Upper lobe of left lung (tissue), 6 donors: ENCODE data around the gene EAF2. TPM values are rescaled to one million over a fixed set of nuclear protein-coding genes. Genes with fewer than 3 reads are reported as not detected.

Experiments
- ATAC-seq, 2 donors: fragments of 200-7000 bp; cut with Tn5 transposase; one replicate each; pipeline ENCODE4 v1.9.1; 2022; ENCODE audit warnings: mild to moderate bottlenecking in 2 of 2, moderate library complexity in 2 of 2; ENCODE audit not compliant: low FRiP score in 2 of 2
- DNase-seq, 2 donors: peaks; one replicate each; pipeline ENCODE4 v3.0.0-alpha.2; 2019 to 2020
- H3K27ac ChIP-seq, 4 donors: fragments of 200-600 bp; sonication (generic); one replicate each; pipeline ENCODE4 v1.5.1; 2016 to 2019
- H3K27me3 ChIP-seq, 4 donors: fragments of 200-600 bp; sonication (generic); one replicate each; pipeline ENCODE4 v1.5.1; 2017 to 2019
- H3K36me3 ChIP-seq, 4 donors: fragments of 200-600 bp; sonication (generic); one replicate each; pipeline ENCODE4 v1.5.1; 2016 to 2019
- H3K4me1 ChIP-seq, 4 donors: fragments of 200-600 bp; sonication (generic); one replicate each; pipeline ENCODE4 v1.5.1; 2018 to 2019
- H3K4me3 ChIP-seq, 4 donors: fragments of 200-600 bp; sonication (generic); one replicate each; pipeline ENCODE4 v1.5.1; 2017 to 2019; ENCODE audit warnings: mild to moderate bottlenecking in 2 of 4, moderate library complexity in 1 of 4
- H3K9me3 ChIP-seq, 4 donors: fragments of 200-600 bp; sonication (generic); one replicate each; pipeline ENCODE4 v1.5.1; 2018 to 2019
- EP300 ChIP-seq, 4 donors: sonication (generic); formaldehyde crosslinking; IDR thresholded peaks; one replicate each; pipeline ENCODE4 v1.5.1; 2017; ENCODE audit warnings: antibody characterized with exemption in 4 of 4, control low read depth in 2 of 4
- POLR2A ChIP-seq, 4 donors: fragments of 450-650 bp; IDR thresholded peaks; one replicate each; pipeline ENCODE4 v1.5.1; 2016 to 2017; ENCODE audit warnings: antibody characterized with exemption in 4 of 4, mild to moderate bottlenecking in 2 of 4
- POLR2AphosphoS5 ChIP-seq, 2 donors: sonication (generic); formaldehyde crosslinking; IDR thresholded peaks; one replicate each; pipeline ENCODE4 v1.5.1; 2017; ENCODE audit warnings: antibody characterized with exemption in 2 of 2
- whole genome bisulfite sequencing, 2 donors: methylation state at CpG; one replicate each; pipeline ENCODE4 v1.1.5; 2017 to 2018; 5-methylcytosine and 5-hydroxymethylcytosine counted together
- total RNA-seq, 6 donors: library from RNA; depleted of rRNA in 4 of 6; stranded (reverse); fragments of >200 nt in 4 of 6; gene quantifications; one replicate each; pipeline versions ENCODE4 v1.1.0 to v1.2.1, GENCODE V29; 2016 to 2021
- TF ChIP-seq, protein P1 (sequence below), 6 experiments: fragments of 450-650 bp in 4 of 6; fragments of 200-600 bp in 2 of 6; sonication (generic) in 2 of 6; IDR thresholded peaks; one replicate each; pipeline ENCODE4 v1.5.1; 2016 to 2019; ENCODE audit warnings: antibody characterized with exemption in 6 of 6
- donor health status: DM: no; HTN: no; CAD: no; lungs with moderate emphysema.
- donor health status: DM: no; HTN: yes; CAD: no; lungs with severe emphysema.

The EAF2 gene
- total RNA-seq, 6 donors from 2014 or later: 3.1 to 12.8 (median 7.4) TPM

DNA sequence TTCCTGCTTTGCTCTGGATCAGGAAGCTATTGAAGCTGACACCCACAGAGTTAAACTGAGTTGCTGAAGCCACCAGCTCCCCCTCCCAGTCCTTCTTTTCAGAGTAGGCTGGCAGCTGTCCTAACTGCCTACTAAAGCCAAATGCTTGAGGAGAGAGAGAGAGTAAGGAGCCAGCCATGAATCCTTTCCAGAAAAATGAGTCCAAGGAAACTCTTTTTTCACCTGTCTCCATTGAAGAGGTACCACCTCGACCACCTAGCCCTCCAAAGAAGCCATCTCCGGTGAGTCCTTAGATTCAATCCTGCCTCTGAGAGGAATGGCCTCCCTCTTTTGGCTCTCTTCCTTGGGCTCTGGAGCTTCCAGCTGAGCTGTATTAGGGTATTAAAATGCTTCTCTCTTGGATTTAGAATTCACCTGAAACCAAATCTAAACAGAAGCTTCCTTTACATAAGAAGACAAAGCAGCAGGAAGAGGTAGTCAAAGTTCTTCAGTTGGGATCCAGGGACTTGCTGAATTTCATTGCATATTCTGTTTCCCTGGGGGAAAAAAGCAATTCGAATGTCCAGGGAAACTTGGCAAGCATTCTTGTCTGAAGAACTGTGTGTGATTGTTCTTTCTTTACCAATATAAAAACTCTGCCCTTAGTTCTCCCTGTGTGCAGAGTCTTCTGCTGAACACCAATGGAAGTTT, 59.4 kb downstream of the EAF2 start, which contains the start of gene SLC15A2:
Gene SLC15A2 (plus strand): TSS at position 101 of the 690 bp plus-strand sequence. CDS start 76 bp downstream, at position 177.
- H3K36me3 ChIP-seq: peaks cover 0 to 6% (median 0%) of the 10 kb centered on the region in 4 donors
- peaks cover 0 to 13% (median 0%) of the 10 kb centered on the region in 4 donors for H3K4me1 ChIP-seq
- ATAC-seq: peak; percentile 64 to 77
- peak within 1 kb of the TSS; percentile 40 to 77 (median 66) for H3K27ac ChIP-seq
- peak in 1 of 2 donors; percentile 57 for DNase-seq
- peak within 1 kb of the TSS in 3 of 4 donors; percentile 28 to 39 (median 37) for H3K4me3 ChIP-seq
- 34 to 52% methylated on average over 3 of the region's 3 CpGs for WGBS, 2 donors
- H3K9me3 ChIP-seq: no peaks in the 10 kb centered on the region
- TF ChIP-seq EP300 (IDR thresholded peaks at IDR 0.05) (no peak), POLR2AphosphoS5 (IDR thresholded peaks at IDR 0.05) (no peak), POLR2A (IDR thresholded peaks at IDR 0.05) (peak in 1 of 4 donors; percentile 33)
- H3K27me3 ChIP-seq: no peaks in the 10 kb centered on the region

DNA sequence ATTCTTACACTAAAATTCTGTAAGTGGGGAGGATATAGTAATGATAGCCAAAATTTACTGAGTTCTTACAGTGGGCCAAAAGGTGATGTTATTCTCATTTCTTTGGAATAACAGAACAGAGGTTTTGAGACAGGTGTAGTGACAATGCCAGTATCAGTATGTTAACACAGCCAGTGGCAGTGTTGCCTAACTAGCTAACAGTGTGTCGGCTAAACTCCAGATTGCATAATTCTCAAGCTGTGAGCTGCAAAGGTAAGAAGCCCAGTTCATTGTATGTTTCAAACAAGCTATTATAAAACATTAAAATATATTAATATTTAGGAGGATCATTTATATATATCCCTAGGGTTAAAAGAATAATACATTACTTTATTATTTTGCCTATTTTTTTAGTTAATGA, 60.1 kb downstream of the EAF2 start:
- ATAC-seq (peak; percentile 73 to 74), DNase-seq (peak in 1 of 2 donors; percentile 49)
- no peaks in the 10 kb centered on the region for H3K27me3 ChIP-seq
- 0 to 4% methylated on average over 1 of the region's 1 CpG for WGBS, 2 donors
- peak overlapping the region in 3 of 4 donors; percentile 28 to 39 (median 37) for H3K4me3 ChIP-seq
- TF ChIP-seq POLR2A (IDR thresholded peaks at IDR 0.05) (peak in 1 of 4 donors; percentile 14), EP300 (IDR thresholded peaks at IDR 0.05) (no peak)
- H3K27ac ChIP-seq: peak overlapping the region; percentile 40 to 77 (median 66)
- H3K9me3 ChIP-seq: no peaks in the 10 kb centered on the region
- peaks cover 0 to 13% (median 0%) of the 10 kb centered on the region in 4 donors for H3K4me1 ChIP-seq
- H3K36me3 ChIP-seq: peaks cover 0 to 6% (median 0%) of the 10 kb centered on the region in 4 donors

GRCh38 chr3:121895736-121896135, 60.7 kb downstream of the EAF2 start:
- Histone ChIP-seq H3K27ac (peak overlapping the region in 2 of 4 donors; percentile 4 to 16), H3K9me3 (no peaks in the 10 kb centered on the region), H3K36me3 (peaks cover 0 to 6% (median 0%) of the 10 kb centered on the region in 4 donors), H3K4me3 (peak overlapping the region in 1 of 4 donors; percentile 37), H3K4me1 (peaks cover 0 to 13% (median 0%) of the 10 kb centered on the region in 4 donors), H3K27me3 (no peaks in the 10 kb centered on the region)
- ATAC-seq (no peak), DNase-seq (no peak)
- no peak for TF ChIP-seq POLR2AphosphoS5 (IDR thresholded peaks at IDR 0.05)
- TF ChIP-seq EP300 (IDR thresholded peaks at IDR 0.05): no peak
- TF ChIP-seq POLR2A (IDR thresholded peaks at IDR 0.05): no peak
- TF ChIP-seq, protein P1, sequence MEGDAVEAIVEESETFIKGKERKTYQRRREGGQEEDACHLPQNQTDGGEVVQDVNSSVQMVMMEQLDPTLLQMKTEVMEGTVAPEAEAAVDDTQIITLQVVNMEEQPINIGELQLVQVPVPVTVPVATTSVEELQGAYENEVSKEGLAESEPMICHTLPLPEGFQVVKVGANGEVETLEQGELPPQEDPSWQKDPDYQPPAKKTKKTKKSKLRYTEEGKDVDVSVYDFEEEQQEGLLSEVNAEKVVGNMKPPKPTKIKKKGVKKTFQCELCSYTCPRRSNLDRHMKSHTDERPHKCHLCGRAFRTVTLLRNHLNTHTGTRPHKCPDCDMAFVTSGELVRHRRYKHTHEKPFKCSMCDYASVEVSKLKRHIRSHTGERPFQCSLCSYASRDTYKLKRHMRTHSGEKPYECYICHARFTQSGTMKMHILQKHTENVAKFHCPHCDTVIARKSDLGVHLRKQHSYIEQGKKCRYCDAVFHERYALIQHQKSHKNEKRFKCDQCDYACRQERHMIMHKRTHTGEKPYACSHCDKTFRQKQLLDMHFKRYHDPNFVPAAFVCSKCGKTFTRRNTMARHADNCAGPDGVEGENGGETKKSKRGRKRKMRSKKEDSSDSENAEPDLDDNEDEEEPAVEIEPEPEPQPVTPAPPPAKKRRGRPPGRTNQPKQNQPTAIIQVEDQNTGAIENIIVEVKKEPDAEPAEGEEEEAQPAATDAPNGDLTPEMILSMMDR (IDR thresholded peaks at IDR 0.05): no peak

DNA sequence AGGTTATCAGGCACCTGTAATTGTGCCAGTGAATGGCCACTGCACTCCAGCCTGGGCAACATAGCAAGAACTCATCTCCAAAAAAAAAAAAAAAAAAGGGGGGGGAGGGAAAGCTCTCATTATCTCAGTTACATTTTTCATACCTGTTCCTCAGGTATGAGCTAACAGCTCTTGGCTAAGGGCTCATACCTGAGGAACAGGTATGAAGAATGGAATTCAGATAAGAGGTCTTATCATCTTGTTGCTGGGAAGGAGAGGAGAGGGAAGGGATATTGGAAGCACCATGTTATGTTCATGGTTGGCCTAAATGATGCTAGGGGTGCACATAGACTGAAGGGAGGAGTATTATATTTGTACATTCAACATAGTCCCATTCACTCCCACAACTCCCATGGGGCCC, 61.8 kb downstream of the EAF2 start:
- H3K4me3 ChIP-seq: no peak overlapping the region
- peaks cover 0 to 6% (median 0%) of the 10 kb centered on the region in 4 donors for H3K36me3 ChIP-seq
- no peak overlapping the region for H3K27ac ChIP-seq
- TF ChIP-seq POLR2AphosphoS5 (IDR thresholded peaks at IDR 0.05) (no peak), EP300 (IDR thresholded peaks at IDR 0.05) (no peak), POLR2A (IDR thresholded peaks at IDR 0.05) (no peak)
- TF ChIP-seq, protein P1 (IDR thresholded peaks at IDR 0.05): no peak
- H3K9me3 ChIP-seq: no peaks in the 10 kb centered on the region
- ATAC-seq (peak; percentile 19 to 71), DNase-seq (no peak)
- peaks cover 0 to 13% (median 2%) of the 10 kb centered on the region in 4 donors for H3K4me1 ChIP-seq
- no peaks in the 10 kb centered on the region for H3K27me3 ChIP-seq

DNA sequence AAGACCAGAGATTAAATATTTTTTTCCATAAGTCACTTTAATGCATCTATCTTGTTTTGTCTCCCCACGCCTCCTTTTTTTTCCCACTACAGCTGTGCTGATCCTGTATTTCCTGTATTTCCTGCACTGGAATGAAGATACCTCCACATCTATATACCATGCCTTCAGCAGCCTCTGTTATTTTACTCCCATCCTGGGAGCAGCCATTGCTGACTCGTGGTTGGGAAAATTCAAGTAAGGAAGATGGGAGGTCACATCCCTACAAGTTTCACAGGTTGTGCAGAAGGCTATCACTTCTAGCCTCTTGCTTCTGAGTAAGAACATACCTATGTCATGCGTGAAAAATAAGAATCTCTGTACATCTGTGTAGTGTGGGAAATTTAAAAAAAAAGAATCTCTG, 62.3 kb downstream of the EAF2 start:
- ATAC-seq: no peak
- 91 to 92% methylated on average over 3 of the region's 3 CpGs for WGBS, 2 donors
- H3K27me3 ChIP-seq: no peaks in the 10 kb centered on the region
- H3K27ac ChIP-seq: no peak overlapping the region
- H3K4me3 ChIP-seq: no peak overlapping the region
- TF ChIP-seq POLR2AphosphoS5 (IDR thresholded peaks at IDR 0.05) (no peak), EP300 (IDR thresholded peaks at IDR 0.05) (no peak), POLR2A (IDR thresholded peaks at IDR 0.05) (no peak)
- TF ChIP-seq, protein P1 (IDR thresholded peaks at IDR 0.05): no peak
- H3K9me3 ChIP-seq: no peaks in the 10 kb centered on the region
- peaks cover 0 to 13% (median 3%) of the 10 kb centered on the region in 4 donors for H3K4me1 ChIP-seq
- H3K36me3 ChIP-seq: peaks cover 0 to 6% (median 0%) of the 10 kb centered on the region in 4 donors
- DNase-seq: no peak
